Lung (tissue), 12 donors: ENCODE measurements around the gene PSME3. TPM values are rescaled to one million over a fixed set of nuclear protein-coding genes. Genes with fewer than 3 reads are reported as not detected.

Source experiments
- ATAC-seq: fragments of 200-7000 bp; cut with Tn5 transposase; one replicate; pipeline ENCODE4 v1.9.1; 2020; ENCODE audit warnings: moderate number of reproducible peaks; ENCODE audit not compliant: insufficient read depth, low FRiP score
- DNase-seq, 3 donors: peaks; one replicate each; pipeline ENCODE4 v3.0.0-alpha.2; 2013 to 2017
- H3K27ac ChIP-seq, 2 donors: one replicate each; pipeline ENCODE4 v1.5.1; 2013; ENCODE audit warnings: mild to moderate bottlenecking in 2 of 2, moderate library complexity in 2 of 2, control low read depth in 1 of 2, inconsistent platforms in 1 of 2, low read depth in 1 of 2, low read length in 1 of 2
- H3K27me3 ChIP-seq, 3 donors: one replicate each; pipeline ENCODE4 v1.5.1; 2013; ENCODE audit warnings: low read length in 2 of 3; ENCODE audit not compliant: control insufficient read depth in 3 of 3, insufficient read depth in 3 of 3
- H3K36me3 ChIP-seq, 4 donors: one replicate each; pipeline ENCODE4 v1.5.1; 2013; ENCODE audit warnings: low read length in 4 of 4, mild to moderate bottlenecking in 1 of 4, moderate library complexity in 1 of 4; ENCODE audit not compliant: control insufficient read depth in 4 of 4, insufficient read depth in 4 of 4
- H3K4me1 ChIP-seq, 5 donors: one replicate each; pipeline ENCODE4 v1.5.1; 2013; ENCODE audit warnings: low read length in 5 of 5, mild to moderate bottlenecking in 2 of 5, moderate library complexity in 1 of 5; ENCODE audit not compliant: control insufficient read depth in 5 of 5, insufficient read depth in 5 of 5
- H3K4me3 ChIP-seq: one replicate; pipeline ENCODE4 v1.5.1; 2013; ENCODE audit warnings: mild to moderate bottlenecking, control low read depth, moderate library complexity
- H3K9ac ChIP-seq, 2 donors: one replicate each; pipeline ENCODE4 v1.5.1; 2013; ENCODE audit warnings: low read length in 2 of 2, control low read depth in 1 of 2; ENCODE audit not compliant: insufficient read depth in 1 of 2
- H3K9me3 ChIP-seq, 4 donors: one replicate each; pipeline ENCODE4 v1.5.1; 2013; ENCODE audit warnings: low read length in 3 of 4, mild to moderate bottlenecking in 1 of 4, moderate library complexity in 1 of 4; ENCODE audit not compliant: control insufficient read depth in 4 of 4, insufficient read depth in 3 of 4
- CTCF ChIP-seq: IDR thresholded peaks from 2 replicates; pipeline ENCODE4 v1.5.1; 2012; ENCODE audit warnings: mild to moderate bottlenecking; ENCODE audit errors: control extremely low read depth, extremely low read depth
- WGBS, 2 donors: extraction: QIAGEN DNeasy Blood & Tissue Kit; methylation state at CpG; one replicate each; pipeline ENCODE4 v1.1.7; 2013; 5-methylcytosine and 5-hydroxymethylcytosine counted together
- polyA plus RNA-seq, 2 donors: library from polyadenylated mRNA; stranded (reverse); fragments of 200-250 nt; gene quantifications; one replicate each; pipeline ENCODE4 v1.2.1, GENCODE V29; 2013
- total RNA-seq, 2 donors: library from RNA; depleted of rRNA in 1 of 2; stranded (reverse); fragments of >200 nt in 1 of 2; gene quantifications; one replicate each; pipeline ENCODE4 v1.2.1, GENCODE V29; 2014 to 2021
- donor health status: control.
- donor health status: control.
- donor health status: Bipolar disorder and iron deficiency.
- donor health status: healthy.
- donor health status: DM: yes; HTN: yes; CAD: no.

Gene PSME3
- total and polyA plus RNA-seq, 4 donors: 34.5 to 117 (median 77.9) TPM

- Histone ChIP-seq H3K27ac (peak within 1 kb of the TSS; percentile 27 to 89), H3K9me3 (no peaks in the 10 kb centered on the region), H3K36me3 (peaks cover 0 to 6% (median 4%) of the 10 kb centered on the region in 4 donors), H3K4me3 (peak within 1 kb of the TSS; percentile 91), H3K27me3 (no peaks in the 10 kb centered on the region), H3K9ac (peak within 1 kb of the TSS; percentile 91 to 93), H3K4me1 (peaks cover 5 to 21% (median 12%) of the 10 kb centered on the region in 5 donors)
- peak; percentile 88 to 90 (median 89) for DNase-seq
- 26 to 28% methylated on average over 66 of the region's 66 CpGs for WGBS, 2 donors
- no peak for TF ChIP-seq CTCF
- ATAC-seq: peak; percentile 98
Measured at GRCh38 chr17:42798383-42799380, 34.5 kb upstream of the PSME3 start, which contains the start of the genes CNTD1 and COA3. Gene CNTD1, plus strand, starts transcription at chr17:42798861. Its CDS starts 207 bp downstream, at chr17:42799068. Gene COA3, minus strand, starts transcription at chr17:42798704. Its CDS starts 23 bp downstream, at chr17:42798681.

- 60 to 79% methylated on average over 2 of the region's 2 CpGs for WGBS, 2 donors
- TF ChIP-seq CTCF: no peak
- ATAC-seq: no peak
Measured at GRCh38 chr17:42803074-42803883, 29.9 kb upstream of the PSME3 start.

GRCh38 chr17:42804918-42805367, 28.3 kb upstream of the PSME3 start:
- Histone ChIP-seq H3K9ac (no peak overlapping the region), H3K27me3 (no peaks in the 10 kb centered on the region), H3K9me3 (no peaks in the 10 kb centered on the region), H3K4me1 (peaks cover 0 to 8% (median 0%) of the 10 kb centered on the region in 5 donors), H3K27ac (peak overlapping the region in 1 of 2 donors; percentile 31), H3K4me3 (no peak overlapping the region), H3K36me3 (peaks cover 0 to 4% (median 0%) of the 10 kb centered on the region in 4 donors)
- no peak for TF ChIP-seq CTCF
- peak in 2 of 3 donors; percentile 47 to 70 for DNase-seq
- 84 to 86% methylated on average over 1 of the region's 1 CpG for WGBS, 2 donors
- ATAC-seq: no peak

More at GRCh38 chr17:42803074-42803883, 29.9 kb upstream of the PSME3 start:
- Histone ChIP-seq H3K4me1 (peaks cover 0 to 8% (median 0%) of the 10 kb centered on the region in 5 donors), H3K9me3 (no peaks in the 10 kb centered on the region), H3K36me3 (peaks cover 0 to 2% (median 0%) of the 10 kb centered on the region in 4 donors), H3K4me3 (no peak overlapping the region), H3K27me3 (no peaks in the 10 kb centered on the region), H3K27ac (no peak overlapping the region), H3K9ac (no peak overlapping the region)
- no peak for DNase-seq
